ENCODE measurements around the gene CDCA3. TPM values are rescaled to one million over a fixed set of nuclear protein-coding genes. Genes with fewer than 3 reads are reported as not detected.

The CDCA3 gene
- total and polyA plus RNA-seq, 2 experiments from 2014 or later = 47.4 to 75.6 TPM

DNA sequence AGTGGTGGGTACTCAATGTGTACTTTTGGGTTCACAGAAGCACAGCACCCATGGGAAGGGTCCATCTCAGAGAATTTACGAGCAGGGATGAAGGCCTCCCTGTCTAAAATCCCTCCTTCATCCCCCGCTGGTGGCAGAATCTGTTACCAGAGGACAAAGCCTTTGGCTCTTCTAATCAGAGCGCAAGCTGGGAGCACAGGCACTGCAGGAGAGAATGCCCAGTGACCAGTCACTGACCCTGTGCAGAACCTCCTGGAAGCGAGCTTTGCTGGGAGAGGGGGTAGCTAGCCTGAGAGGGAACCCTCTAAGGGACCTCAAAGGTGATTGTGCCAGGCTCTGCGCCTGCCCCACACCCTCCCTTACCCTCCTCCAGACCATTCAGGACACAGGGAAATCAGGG lies 30.9 kb downstream of the CDCA3 start (continued):
- TF ChIP-seq, protein P1, sequence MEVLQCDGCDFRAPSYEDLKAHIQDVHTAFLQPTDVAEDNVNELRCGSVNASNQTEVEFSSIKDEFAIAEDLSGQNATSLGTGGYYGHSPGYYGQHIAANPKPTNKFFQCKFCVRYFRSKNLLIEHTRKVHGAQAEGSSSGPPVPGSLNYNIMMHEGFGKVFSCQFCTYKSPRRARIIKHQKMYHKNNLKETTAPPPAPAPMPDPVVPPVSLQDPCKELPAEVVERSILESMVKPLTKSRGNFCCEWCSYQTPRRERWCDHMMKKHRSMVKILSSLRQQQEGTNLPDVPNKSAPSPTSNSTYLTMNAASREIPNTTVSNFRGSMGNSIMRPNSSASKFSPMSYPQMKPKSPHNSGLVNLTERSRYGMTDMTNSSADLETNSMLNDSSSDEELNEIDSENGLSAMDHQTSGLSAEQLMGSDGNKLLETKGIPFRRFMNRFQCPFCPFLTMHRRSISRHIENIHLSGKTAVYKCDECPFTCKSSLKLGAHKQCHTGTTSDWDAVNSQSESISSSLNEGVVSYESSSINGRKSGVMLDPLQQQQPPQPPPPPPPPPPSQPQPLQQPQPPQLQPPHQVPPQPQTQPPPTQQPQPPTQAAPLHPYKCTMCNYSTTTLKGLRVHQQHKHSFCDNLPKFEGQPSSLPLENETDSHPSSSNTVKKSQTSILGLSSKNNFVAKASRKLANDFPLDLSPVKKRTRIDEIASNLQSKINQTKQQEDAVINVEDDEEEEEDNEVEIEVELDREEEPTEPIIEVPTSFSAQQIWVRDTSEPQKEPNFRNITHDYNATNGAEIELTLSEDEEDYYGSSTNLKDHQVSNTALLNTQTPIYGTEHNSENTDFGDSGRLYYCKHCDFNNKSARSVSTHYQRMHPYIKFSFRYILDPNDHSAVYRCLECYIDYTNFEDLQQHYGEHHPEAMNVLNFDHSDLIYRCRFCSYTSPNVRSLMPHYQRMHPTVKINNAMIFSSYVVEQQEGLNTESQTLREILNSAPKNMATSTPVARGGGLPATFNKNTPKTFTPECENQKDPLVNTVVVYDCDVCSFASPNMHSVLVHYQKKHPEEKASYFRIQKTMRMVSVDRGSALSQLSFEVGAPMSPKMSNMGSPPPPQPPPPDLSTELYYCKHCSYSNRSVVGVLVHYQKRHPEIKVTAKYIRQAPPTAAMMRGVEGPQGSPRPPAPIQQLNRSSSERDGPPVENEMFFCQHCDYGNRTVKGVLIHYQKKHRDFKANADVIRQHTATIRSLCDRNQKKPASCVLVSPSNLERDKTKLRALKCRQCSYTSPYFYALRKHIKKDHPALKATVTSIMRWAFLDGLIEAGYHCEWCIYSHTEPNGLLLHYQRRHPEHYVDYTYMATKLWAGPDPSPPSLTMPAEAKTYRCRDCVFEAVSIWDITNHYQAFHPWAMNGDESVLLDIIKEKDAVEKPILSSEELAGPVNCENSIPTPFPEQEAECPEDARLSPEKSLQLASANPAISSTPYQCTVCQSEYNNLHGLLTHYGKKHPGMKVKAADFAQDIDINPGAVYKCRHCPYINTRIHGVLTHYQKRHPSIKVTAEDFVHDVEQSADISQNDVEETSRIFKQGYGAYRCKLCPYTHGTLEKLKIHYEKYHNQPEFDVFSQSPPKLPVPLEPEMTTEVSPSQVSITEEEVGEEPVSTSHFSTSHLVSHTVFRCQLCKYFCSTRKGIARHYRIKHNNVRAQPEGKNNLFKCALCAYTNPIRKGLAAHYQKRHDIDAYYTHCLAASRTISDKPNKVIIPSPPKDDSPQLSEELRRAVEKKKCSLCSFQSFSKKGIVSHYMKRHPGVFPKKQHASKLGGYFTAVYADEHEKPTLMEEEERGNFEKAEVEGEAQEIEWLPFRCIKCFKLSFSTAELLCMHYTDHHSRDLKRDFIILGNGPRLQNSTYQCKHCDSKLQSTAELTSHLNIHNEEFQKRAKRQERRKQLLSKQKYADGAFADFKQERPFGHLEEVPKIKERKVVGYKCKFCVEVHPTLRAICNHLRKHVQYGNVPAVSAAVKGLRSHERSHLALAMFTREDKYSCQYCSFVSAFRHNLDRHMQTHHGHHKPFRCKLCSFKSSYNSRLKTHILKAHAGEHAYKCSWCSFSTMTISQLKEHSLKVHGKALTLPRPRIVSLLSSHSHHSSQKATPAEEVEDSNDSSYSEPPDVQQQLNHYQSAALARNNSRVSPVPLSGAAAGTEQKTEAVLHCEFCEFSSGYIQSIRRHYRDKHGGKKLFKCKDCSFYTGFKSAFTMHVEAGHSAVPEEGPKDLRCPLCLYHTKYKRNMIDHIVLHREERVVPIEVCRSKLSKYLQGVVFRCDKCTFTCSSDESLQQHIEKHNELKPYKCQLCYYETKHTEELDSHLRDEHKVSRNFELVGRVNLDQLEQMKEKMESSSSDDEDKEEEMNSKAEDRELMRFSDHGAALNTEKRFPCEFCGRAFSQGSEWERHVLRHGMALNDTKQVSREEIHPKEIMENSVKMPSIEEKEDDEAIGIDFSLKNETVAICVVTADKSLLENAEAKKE (CRISPR knock-in tag; IDR thresholded peaks at IDR 0.05) = no peak
- TF ChIP-seq, protein P2, sequence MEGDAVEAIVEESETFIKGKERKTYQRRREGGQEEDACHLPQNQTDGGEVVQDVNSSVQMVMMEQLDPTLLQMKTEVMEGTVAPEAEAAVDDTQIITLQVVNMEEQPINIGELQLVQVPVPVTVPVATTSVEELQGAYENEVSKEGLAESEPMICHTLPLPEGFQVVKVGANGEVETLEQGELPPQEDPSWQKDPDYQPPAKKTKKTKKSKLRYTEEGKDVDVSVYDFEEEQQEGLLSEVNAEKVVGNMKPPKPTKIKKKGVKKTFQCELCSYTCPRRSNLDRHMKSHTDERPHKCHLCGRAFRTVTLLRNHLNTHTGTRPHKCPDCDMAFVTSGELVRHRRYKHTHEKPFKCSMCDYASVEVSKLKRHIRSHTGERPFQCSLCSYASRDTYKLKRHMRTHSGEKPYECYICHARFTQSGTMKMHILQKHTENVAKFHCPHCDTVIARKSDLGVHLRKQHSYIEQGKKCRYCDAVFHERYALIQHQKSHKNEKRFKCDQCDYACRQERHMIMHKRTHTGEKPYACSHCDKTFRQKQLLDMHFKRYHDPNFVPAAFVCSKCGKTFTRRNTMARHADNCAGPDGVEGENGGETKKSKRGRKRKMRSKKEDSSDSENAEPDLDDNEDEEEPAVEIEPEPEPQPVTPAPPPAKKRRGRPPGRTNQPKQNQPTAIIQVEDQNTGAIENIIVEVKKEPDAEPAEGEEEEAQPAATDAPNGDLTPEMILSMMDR (conservative IDR thresholded peaks at IDR 0.05; ENCODE audit: low read depth in 2 of 2) = no peak
- TF ChIP-seq, protein P3, sequence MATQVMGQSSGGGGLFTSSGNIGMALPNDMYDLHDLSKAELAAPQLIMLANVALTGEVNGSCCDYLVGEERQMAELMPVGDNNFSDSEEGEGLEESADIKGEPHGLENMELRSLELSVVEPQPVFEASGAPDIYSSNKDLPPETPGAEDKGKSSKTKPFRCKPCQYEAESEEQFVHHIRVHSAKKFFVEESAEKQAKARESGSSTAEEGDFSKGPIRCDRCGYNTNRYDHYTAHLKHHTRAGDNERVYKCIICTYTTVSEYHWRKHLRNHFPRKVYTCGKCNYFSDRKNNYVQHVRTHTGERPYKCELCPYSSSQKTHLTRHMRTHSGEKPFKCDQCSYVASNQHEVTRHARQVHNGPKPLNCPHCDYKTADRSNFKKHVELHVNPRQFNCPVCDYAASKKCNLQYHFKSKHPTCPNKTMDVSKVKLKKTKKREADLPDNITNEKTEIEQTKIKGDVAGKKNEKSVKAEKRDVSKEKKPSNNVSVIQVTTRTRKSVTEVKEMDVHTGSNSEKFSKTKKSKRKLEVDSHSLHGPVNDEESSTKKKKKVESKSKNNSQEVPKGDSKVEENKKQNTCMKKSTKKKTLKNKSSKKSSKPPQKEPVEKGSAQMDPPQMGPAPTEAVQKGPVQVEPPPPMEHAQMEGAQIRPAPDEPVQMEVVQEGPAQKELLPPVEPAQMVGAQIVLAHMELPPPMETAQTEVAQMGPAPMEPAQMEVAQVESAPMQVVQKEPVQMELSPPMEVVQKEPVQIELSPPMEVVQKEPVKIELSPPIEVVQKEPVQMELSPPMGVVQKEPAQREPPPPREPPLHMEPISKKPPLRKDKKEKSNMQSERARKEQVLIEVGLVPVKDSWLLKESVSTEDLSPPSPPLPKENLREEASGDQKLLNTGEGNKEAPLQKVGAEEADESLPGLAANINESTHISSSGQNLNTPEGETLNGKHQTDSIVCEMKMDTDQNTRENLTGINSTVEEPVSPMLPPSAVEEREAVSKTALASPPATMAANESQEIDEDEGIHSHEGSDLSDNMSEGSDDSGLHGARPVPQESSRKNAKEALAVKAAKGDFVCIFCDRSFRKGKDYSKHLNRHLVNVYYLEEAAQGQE (IDR thresholded peaks at IDR 0.05; ENCODE audit: unreplicated experiment) = no peak
- no peak for TF ChIP-seq POLR2AphosphoS5 (IDR thresholded peaks at IDR 0.05; ENCODE audit: low read depth)

Data from GM23338 (cell line).